Measurements from ENCODE around the gene DPP6. TPM values are rescaled to one million over a fixed set of nuclear protein-coding genes. Genes with fewer than 3 reads are reported as not detected.

Gene DPP6
- total RNA-seq, 1 donor: under 0.01 TPM

DNA sequence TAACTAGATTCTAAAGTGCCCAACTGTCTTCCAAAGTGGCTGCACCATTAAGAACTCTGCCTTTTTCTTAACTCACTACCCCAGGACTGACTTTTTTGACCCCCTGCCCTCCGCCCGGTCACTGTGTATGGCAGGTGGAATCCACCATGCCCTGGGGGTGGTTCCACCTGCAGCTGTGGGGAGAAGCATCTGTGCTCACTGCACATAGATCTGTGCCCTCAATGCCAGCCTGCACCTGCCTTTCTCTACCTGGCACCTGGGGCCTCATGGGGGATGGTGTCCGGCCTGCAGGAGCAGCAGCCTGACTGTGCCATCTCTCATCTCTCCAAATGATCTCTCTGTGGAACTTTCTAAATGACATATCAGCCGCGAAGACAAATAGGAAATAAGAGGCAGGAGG, 597.2 kb downstream of the DPP6 start:
- TF ChIP-seq, protein P1, sequence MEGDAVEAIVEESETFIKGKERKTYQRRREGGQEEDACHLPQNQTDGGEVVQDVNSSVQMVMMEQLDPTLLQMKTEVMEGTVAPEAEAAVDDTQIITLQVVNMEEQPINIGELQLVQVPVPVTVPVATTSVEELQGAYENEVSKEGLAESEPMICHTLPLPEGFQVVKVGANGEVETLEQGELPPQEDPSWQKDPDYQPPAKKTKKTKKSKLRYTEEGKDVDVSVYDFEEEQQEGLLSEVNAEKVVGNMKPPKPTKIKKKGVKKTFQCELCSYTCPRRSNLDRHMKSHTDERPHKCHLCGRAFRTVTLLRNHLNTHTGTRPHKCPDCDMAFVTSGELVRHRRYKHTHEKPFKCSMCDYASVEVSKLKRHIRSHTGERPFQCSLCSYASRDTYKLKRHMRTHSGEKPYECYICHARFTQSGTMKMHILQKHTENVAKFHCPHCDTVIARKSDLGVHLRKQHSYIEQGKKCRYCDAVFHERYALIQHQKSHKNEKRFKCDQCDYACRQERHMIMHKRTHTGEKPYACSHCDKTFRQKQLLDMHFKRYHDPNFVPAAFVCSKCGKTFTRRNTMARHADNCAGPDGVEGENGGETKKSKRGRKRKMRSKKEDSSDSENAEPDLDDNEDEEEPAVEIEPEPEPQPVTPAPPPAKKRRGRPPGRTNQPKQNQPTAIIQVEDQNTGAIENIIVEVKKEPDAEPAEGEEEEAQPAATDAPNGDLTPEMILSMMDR (IDR thresholded peaks at IDR 0.05; ENCODE audit: insufficient read depth, low read depth, low read length): no peak
- DNase-seq (ENCODE audit: low read depth): no peak
- H3K4me3 ChIP-seq (ENCODE audit: low read depth, low read length): no peak overlapping the region

DNA sequence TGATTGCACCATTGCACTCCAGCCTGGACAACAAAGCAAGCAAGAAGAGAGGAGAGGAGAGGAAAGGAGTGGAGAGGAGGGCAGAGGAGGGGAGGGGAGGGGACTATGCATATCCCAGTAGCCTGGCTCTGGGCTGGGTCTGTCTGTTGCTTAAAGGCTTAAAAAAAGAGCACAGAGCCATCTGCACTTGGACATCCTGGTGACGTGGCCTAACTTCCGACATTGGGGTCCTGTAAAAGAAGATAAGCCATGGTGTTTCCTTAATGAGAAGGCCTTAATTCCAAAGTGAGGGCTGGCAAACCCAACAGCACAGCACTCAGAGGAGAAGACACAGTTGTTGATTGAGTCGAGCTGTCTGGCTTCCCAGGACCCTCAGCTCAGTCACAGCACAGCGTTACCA, 598.1 kb downstream of the DPP6 start:
- no peak for DNase-seq (ENCODE audit: low read depth)
- no peak overlapping the region for H3K4me3 ChIP-seq (ENCODE audit: low read depth, low read length)
- TF ChIP-seq, protein P1 (IDR thresholded peaks at IDR 0.05; ENCODE audit: insufficient read depth, low read depth, low read length): no peak

DNA sequence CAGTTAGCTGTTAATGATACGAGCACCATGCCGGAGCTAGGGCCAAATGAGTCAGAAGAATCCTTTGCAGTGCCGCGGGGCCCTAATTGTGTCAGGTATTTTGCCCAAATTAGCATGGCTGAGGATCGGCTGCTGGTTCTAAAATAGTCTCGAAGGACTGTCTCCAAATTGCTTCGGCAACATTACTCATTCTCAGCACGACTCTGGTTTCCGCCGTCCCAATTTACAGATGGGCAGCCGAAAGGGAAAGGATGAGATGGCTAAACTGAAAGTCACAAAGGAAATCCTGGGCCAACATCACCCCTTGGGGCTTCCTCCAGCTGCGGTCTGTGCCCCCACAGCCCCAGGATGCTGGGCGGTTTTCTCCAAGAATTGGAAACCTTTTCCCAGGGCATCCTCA, 599.3 kb downstream of the DPP6 start:
- no peak for DNase-seq (ENCODE audit: low read depth)
- H3K4me3 ChIP-seq (ENCODE audit: low read depth, low read length): no peak overlapping the region
- TF ChIP-seq, protein P1 (IDR thresholded peaks at IDR 0.05; ENCODE audit: insufficient read depth, low read depth, low read length): no peak

DNA sequence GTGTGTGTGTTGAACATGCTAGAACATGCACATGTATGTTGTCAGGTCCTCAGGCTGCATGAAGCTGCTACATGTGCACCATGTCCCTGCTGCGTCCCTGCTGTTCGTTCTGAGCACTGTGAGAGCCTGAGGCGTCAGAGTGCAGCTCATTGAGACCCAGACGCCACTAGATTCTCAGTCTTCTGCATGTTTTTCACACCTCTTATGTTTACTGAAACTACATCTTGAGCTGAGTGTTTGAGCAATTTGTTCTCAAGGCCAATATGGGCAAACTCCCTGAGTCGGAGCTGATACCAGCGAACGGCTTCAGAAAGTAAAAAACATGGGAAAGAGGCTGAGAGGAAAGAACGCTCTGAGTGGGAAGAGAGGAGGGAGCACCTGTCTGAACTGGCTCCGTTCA, 600.4 kb downstream of the DPP6 start:
- no peak for DNase-seq (ENCODE audit: low read depth)
- H3K4me3 ChIP-seq (ENCODE audit: low read depth, low read length): no peak overlapping the region
- TF ChIP-seq, protein P1 (IDR thresholded peaks at IDR 0.05; ENCODE audit: insufficient read depth, low read depth, low read length): no peak

DNA sequence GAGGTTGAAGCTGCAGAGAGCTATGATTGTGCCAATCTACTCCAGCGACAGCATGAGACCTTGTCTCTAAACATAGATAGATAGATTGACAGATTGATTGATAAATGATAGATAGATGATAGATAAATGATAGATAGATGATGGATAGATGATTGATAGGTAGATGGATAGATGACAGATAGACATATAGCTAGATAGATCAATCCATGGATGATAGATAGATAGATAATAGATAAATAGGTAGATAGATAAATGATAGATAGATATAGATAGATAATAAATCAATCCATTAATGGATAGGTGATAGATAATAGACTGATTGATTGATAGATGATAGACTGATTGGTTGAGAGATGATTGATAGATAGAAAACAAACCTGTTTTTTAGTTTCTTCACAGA, 601.1 kb downstream of the DPP6 start:
- TF ChIP-seq, protein P1 (IDR thresholded peaks at IDR 0.05; ENCODE audit: insufficient read depth, low read depth, low read length): no peak
- H3K4me3 ChIP-seq (ENCODE audit: low read depth, low read length): no peak overlapping the region
- no peak for DNase-seq (ENCODE audit: low read depth)

DNA sequence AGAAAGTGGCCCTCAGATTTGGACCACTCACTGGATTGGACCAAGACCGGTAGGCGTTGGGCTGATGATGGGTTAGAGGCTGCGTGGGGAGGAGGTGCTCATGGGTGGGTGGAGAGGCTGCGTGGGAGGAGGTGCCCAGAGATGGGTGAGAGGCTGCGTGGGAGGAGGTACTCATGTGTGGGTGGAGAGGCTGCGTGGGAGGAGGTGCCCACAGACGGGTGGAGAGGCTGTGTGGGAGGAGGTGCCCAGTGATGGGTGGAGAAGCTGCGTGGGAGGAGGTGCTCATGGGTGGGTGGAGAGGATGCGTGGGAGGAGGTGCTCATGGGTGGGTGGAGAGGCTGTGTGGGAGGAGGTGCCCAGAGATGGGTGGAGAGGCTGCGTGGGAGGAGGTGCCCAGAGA, 604.4 kb downstream of the DPP6 start:
- TF ChIP-seq, protein P1 (IDR thresholded peaks at IDR 0.05; ENCODE audit: insufficient read depth, low read depth, low read length): no peak
- DNase-seq (ENCODE audit: low read depth): no peak
- H3K4me3 ChIP-seq (ENCODE audit: low read depth, low read length): no peak overlapping the region

DNA sequence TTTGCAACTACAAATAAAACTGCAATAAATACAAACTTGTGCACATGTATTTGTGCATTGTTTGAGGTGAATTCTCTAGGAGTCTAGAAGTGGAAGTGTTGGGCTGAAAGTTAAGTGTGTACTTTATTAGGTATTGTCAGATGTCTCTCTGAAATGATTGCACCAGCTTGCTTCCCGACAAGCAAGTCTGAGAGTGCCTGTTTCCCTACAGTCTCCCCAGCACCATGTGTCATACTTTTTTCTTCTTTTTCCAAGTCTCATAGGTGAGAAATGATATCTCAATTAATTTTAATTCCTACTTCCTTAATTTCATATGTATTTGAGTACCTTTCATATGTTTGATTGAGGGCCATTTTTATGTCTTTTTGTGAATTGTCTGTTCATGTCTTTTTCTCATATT, 614.6 kb downstream of the DPP6 start:
- TF ChIP-seq, protein P1 (IDR thresholded peaks at IDR 0.05; ENCODE audit: insufficient read depth, low read depth, low read length): no peak
- DNase-seq (ENCODE audit: low read depth): no peak
- no peak overlapping the region for H3K4me3 ChIP-seq (ENCODE audit: low read depth, low read length)
